Heart left ventricle (tissue), 16 donors: ENCODE data around the gene ABCC3. TPM values are rescaled to one million over a fixed set of nuclear protein-coding genes. Genes with fewer than 3 reads are reported as not detected.

Experiments used
- ATAC-seq, 4 donors: fragments of 200-7000 bp; cut with Tn5 transposase; one replicate each; pipeline ENCODE4 v1.9.1; 2020 to 2022; ENCODE audit warnings: moderate library complexity in 4 of 4, mild to moderate bottlenecking in 3 of 4, moderate number of reproducible peaks in 1 of 4
- DNase-seq, 5 donors: peaks; one replicate each; pipeline ENCODE4 v3.0.0-alpha.2; 2020
- H3K27ac ChIP-seq, 12 donors: fragments of 200-600 bp; sonication (generic) in 4 of 12; one replicate each; pipeline versions ENCODE4 v1.5.0 to v1.8.0; 2016 to 2022; ENCODE audit warnings: mild to moderate bottlenecking in 2 of 12
- H3K27me3 ChIP-seq, 9 donors: fragments of 200-600 bp; sonication (generic) in 2 of 9; one replicate each; pipeline versions ENCODE4 v1.5.1 to v1.8.0; 2016 to 2022; ENCODE audit warnings: mild to moderate bottlenecking in 3 of 9
- H3K36me3 ChIP-seq, 9 donors: fragments of 200-600 bp; sonication (generic) in 2 of 9; one replicate each; pipeline versions ENCODE4 v1.5.0 to v1.8.0; 2018 to 2022; ENCODE audit warnings: mild to moderate bottlenecking in 2 of 9
- H3K4me1 ChIP-seq, 12 donors: fragments of 200-600 bp; sonication (generic) in 4 of 12; one replicate each; pipeline versions ENCODE4 v1.5.0 to v1.8.0; 2016 to 2022; ENCODE audit warnings: mild to moderate bottlenecking in 3 of 12
- H3K4me3 ChIP-seq, 12 donors: fragments of 200-600 bp; sonication (generic) in 4 of 12; one replicate each; pipeline versions ENCODE4 v1.5.0 to v1.8.0; 2017 to 2022; ENCODE audit warnings: mild to moderate bottlenecking in 9 of 12, moderate library complexity in 4 of 12
- H3K9me3 ChIP-seq, 12 donors: fragments of 200-600 bp; sonication (generic) in 4 of 12; one replicate each; pipeline versions ENCODE4 v1.5.0 to v1.8.0; 2016 to 2022; ENCODE audit warnings: mild to moderate bottlenecking in 1 of 12
- CTCF ChIP-seq, 12 donors: fragments of 200-600 bp; sonication (generic) in 4 of 12; IDR thresholded peaks; one replicate each; pipeline versions ENCODE4 v1.5.0 to v1.8.0; 2018 to 2022; ENCODE audit warnings: antibody characterized with exemption in 12 of 12, mild to moderate bottlenecking in 5 of 12
- POLR2A ChIP-seq, 2 donors: fragments of 450-650 bp; IDR thresholded peaks; one replicate each; pipeline ENCODE4 v1.6.1; 2017; ENCODE audit warnings: antibody characterized with exemption in 2 of 2, mild to moderate bottlenecking in 2 of 2, moderate library complexity in 2 of 2
- WGBS, 4 donors: extraction: QIAGEN DNeasy Blood & Tissue Kit in 2 of 4; methylation state at CpG; one replicate each; pipeline versions ENCODE4 v1.1.5 to v1.1.7; 2013 to 2018; 5-methylcytosine and 5-hydroxymethylcytosine counted together
- intact Hi-C, 10 donors: fragments of 100-400 bp; cut with DNase I; formaldehyde crosslinking; loops; one replicate each; pipeline versions ENCODE4 v1.11.1 to v1.14.2; 2022
- polyA plus RNA-seq, 2 donors: library from polyadenylated mRNA; stranded (reverse); fragments of 200-250 nt; gene quantifications; one replicate each; pipeline ENCODE4 v1.2.3, GENCODE V29; 2013
- total RNA-seq, 9 donors: library from RNA; depleted of rRNA in 2 of 9; stranded (reverse); fragments of >200 nt in 2 of 9; fragmentation: NEBNext Ultra II Directional in 3 of 9; extraction: Animal tissue kit (Norgen Biotek cat#: 25700) in 3 of 9; gene quantifications; one replicate each; pipeline versions ENCODE4 v1.1.0 to v1.2.4, GENCODE V29; 2016 to 2023
- donor health status: ischemic (EF 13 %, LVEDD 7.1; RV severe dilation, severe dysfunction).
- donor health status: healthy with polysubstance abuse.
- donor health status: DM: no; HTN: yes; CAD: no.
- donor health status: DM: no; HTN: no; CAD: no.
- donor health status: ischemic (EF 25% LVEDD 6.9; RV normal size, moderate dysfunction).
- donor health status: ischemic (EF 25% LVEDD 5.7; RV mildly dilated, moderate dysfunction).
- donor health status: healthy.
- donor health status: DM: yes; HTN: yes; CAD: no.
- donor health status: ischemic (EF 35%, LVEDD 5.7; RV mildly dilated, moderate dysfunction).
- donor health status: nonischemic (EF 11% LVEDD 7.7; RV severe dilation, severe dysfunction).
- donor health status: DM: yes; HTN: yes; CAD: no.
- donor health status: PGD.
- donor health status: ischemic (EF 29% LVEDD 5.4; RV normal size, mild dysfunction).
- donor health status: nonischemic (EF 23%, LVEDD 6.1; RV moderate dilation, normal function).

Gene ABCC3
- total and polyA plus RNA-seq, 11 donors, result 0.20 to 21.6 (median 1.3) TPM; not detected in 1

- Histone ChIP-seq H3K27me3 (no peaks in the 10 kb centered on the region), H3K36me3 (no peaks in the 10 kb centered on the region), H3K9me3 (peaks cover 0 to 10% (median 0%) of the 10 kb centered on the region in 12 donors), H3K27ac (no peak overlapping the region), H3K4me1 (peaks cover 0 to 35% (median 25%) of the 10 kb centered on the region in 12 donors), H3K4me3 (no peak overlapping the region)
- DNase-seq (no peak), ATAC-seq (no peak)
- no peak for TF ChIP-seq POLR2A (IDR thresholded peaks at IDR 0.05)
- no peak for TF ChIP-seq CTCF (IDR thresholded peaks at IDR 0.05)
- intact Hi-C loops, result no loop called here
- WGBS, 4 donors, result 88 to 98% (median 93%) methylated on average over 7 of the region's 7 CpGs
Measured at GRCh38 chr17:50657054-50657453, 22.4 kb downstream of the ABCC3 start.

GRCh38 chr17:50657627-50658026, 22.9 kb downstream of the ABCC3 start:
- Histone ChIP-seq H3K9me3 (peaks cover 0 to 7% (median 0%) of the 10 kb centered on the region in 12 donors), H3K4me1 (peaks cover 0 to 41% (median 27%) of the 10 kb centered on the region in 12 donors), H3K27me3 (no peaks in the 10 kb centered on the region), H3K4me3 (no peak overlapping the region), H3K36me3 (no peaks in the 10 kb centered on the region), H3K27ac (no peak overlapping the region)
- no peak for TF ChIP-seq POLR2A (IDR thresholded peaks at IDR 0.05)
- TF ChIP-seq CTCF (IDR thresholded peaks at IDR 0.05), result no peak
- ATAC-seq (no peak), DNase-seq (no peak)
- 82 to 99% (median 91%) methylated on average over 5 to 7 of the region's 7 CpGs for WGBS, 4 donors
- intact Hi-C loops, result no loop called here

GRCh38 chr17:50658616-50659015, 23.9 kb downstream of the ABCC3 start:
- Histone ChIP-seq H3K27me3 (no peaks in the 10 kb centered on the region), H3K27ac (no peak overlapping the region), H3K4me1 (peaks cover 0 to 43% (median 27%) of the 10 kb centered on the region in 12 donors), H3K4me3 (no peak overlapping the region), H3K9me3 (no peaks in the 10 kb centered on the region), H3K36me3 (no peaks in the 10 kb centered on the region)
- WGBS, 4 donors, result 56 to 82% (median 77%) methylated on average over 3 to 6 of the region's 6 CpGs
- TF ChIP-seq CTCF (IDR thresholded peaks at IDR 0.05), result no peak
- no peak for TF ChIP-seq POLR2A (IDR thresholded peaks at IDR 0.05)
- no peak for DNase-seq
- intact Hi-C loops, result no loop called here
- no peak for ATAC-seq

- no peaks in the 10 kb centered on the region for H3K36me3 ChIP-seq
- H3K4me3 ChIP-seq, result no peak overlapping the region
- DNase-seq (no peak), ATAC-seq (no peak)
- no peak overlapping the region for H3K27ac ChIP-seq
- intact Hi-C loops, result no loop called here
- no peaks in the 10 kb centered on the region for H3K9me3 ChIP-seq
- no peaks in the 10 kb centered on the region for H3K27me3 ChIP-seq
- 60 to 81% (median 77%) methylated on average over 2 to 10 of the region's 10 CpGs for WGBS, 4 donors
- TF ChIP-seq POLR2A (IDR thresholded peaks at IDR 0.05), result no peak
- TF ChIP-seq CTCF (IDR thresholded peaks at IDR 0.05), result no peak
- H3K4me1 ChIP-seq, result peaks cover 0 to 43% (median 27%) of the 10 kb centered on the region in 12 donors
Measured at GRCh38 chr17:50659179-50659578, 24.5 kb downstream of the ABCC3 start.
